WTC11 (cell line): ENCODE measurements around the gene PRKCB. TPM values are rescaled to one million over a fixed set of nuclear protein-coding genes. Genes with fewer than 3 reads are reported as not detected.

Source experiments
- ATF2 ChIP-seq: sonication (generic); formaldehyde crosslinking; IDR thresholded peaks from 2 replicates; pipeline ENCODE4 v1.8.1; 2022; ENCODE audit warnings: low read depth, missing genetic modification reagents, borderline replicate concordance
- CREB1 ChIP-seq: sonication (generic); formaldehyde crosslinking; IDR thresholded peaks from 2 replicates; pipeline ENCODE4 v1.8.0; 2023; ENCODE audit warnings: mild to moderate bottlenecking, missing genetic modification reagents
- GRHL2 ChIP-seq: fragments of 250-450 bp; sonication (Bioruptor Pico); IDR thresholded peaks from 2 replicates; pipeline ENCODE4 v1.8.0; 2022; ENCODE audit warnings: mild to moderate bottlenecking, moderate library complexity; ENCODE audit not compliant: insufficient replicate concordance, severe bottlenecking
- NR2C2 ChIP-seq: sonication (generic); formaldehyde crosslinking; IDR thresholded peaks from 2 replicates; pipeline ENCODE4 v1.8.0; 2022; ENCODE audit warnings: mild to moderate bottlenecking, missing genetic modification reagents
- NR3C1 ChIP-seq: sonication (generic); formaldehyde crosslinking; conservative IDR thresholded peaks from 2 replicates; pipeline ENCODE4 v1.8.1; 2023; ENCODE audit warnings: low read depth, mild to moderate bottlenecking, missing genetic modification reagents
- ZNF232 ChIP-seq: sonication (generic); formaldehyde crosslinking; IDR thresholded peaks from 2 replicates; pipeline ENCODE4 v1.8.0; 2022; ENCODE audit warnings: mild to moderate bottlenecking, missing genetic modification reagents
- ZSCAN18 ChIP-seq: fragments of 250-450 bp; sonication (Bioruptor Pico); IDR thresholded peaks from 2 replicates; pipeline ENCODE4 v2.1.2; 2022; ENCODE audit warnings: mild to moderate bottlenecking, moderate library complexity
- microRNA-seq: library from miRNA; unstranded; fragments of <30 nt; microRNA quantifications from one replicate; pipeline ENCODE4 v1.2.0, GENCODE V29; 2022; ENCODE audit warnings: borderline number of aligned reads
- total RNA-seq: library from RNA; stranded (reverse); gene quantifications from 3 replicates; pipeline ENCODE4 v1.2.3, GENCODE V29; 2021
- TF ChIP-seq, protein P1 (sequence below): fragments of 250-450 bp; sonication (Bioruptor Pico); IDR thresholded peaks from 2 replicates; pipeline ENCODE4 v1.9.0; 2021; ENCODE audit warnings: moderate library complexity, mild to moderate bottlenecking, inconsistent platforms, borderline replicate concordance

The PRKCB gene
- total RNA-seq, 1 experiment from 2014 or later: 6.9 TPM

DNA sequence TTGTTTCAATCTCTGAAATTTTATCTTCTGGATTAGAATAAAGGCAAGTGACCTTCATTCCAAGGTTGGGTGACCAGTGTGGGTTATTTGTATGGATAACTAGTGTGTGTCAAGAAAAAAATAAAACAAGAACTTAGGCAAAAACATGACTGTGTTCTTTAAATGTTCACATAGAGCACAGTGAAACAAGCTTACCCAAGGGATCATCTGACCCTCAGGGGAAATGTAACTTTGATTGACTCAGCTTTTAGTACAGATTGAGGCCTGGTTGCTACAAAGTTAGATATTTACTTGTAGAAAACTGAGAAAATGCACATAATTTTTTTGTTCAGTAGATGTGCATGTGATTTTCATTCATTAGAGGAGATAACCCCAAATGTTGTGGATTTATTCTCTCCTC, 427.0 kb downstream of the PRKCB start (continued):
- TF ChIP-seq GRHL2 (CRISPR knock-in tag): no peak
- TF ChIP-seq ATF2 (CRISPR knock-in tag): no peak
- TF ChIP-seq ZSCAN18 (CRISPR knock-in tag): no peak
- TF ChIP-seq ZNF232 (CRISPR knock-in tag): no peak
- TF ChIP-seq, protein P1, sequence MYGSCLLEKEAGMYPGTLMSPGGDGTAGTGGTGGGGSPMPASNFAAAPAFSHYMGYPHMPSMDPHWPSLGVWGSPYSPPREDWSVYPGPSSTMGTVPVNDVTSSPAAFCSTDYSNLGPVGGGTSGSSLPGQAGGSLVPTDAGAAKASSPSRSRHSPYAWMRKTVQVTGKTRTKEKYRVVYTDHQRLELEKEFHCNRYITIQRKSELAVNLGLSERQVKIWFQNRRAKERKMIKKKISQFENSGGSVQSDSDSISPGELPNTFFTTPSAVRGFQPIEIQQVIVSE (CRISPR knock-in tag): no peak
- no peak for TF ChIP-seq NR2C2 (CRISPR knock-in tag)
- TF ChIP-seq NR3C1 (CRISPR knock-in tag): no peak
- no peak for TF ChIP-seq CREB1 (CRISPR knock-in tag)

Small RNAs within 50 kb of the gene (microRNA-seq; reads per million reads assigned to microRNA genes)
- gene MIR1273H: not detected

Other genes starting within 250 kb of the PRKCB start
- gene NDUFAB1, start 239.7 kb upstream of the PRKCB start, total RNA-seq: 146 to 189 TPM (median 156 TPM) in 3 replicates
- 23.8 to 32.1 TPM (median 25.1 TPM) in 3 replicates for gene PALB2, start 194.7 kb upstream of the PRKCB start, total RNA-seq
- 54.0 to 65.8 TPM (median 60.0 TPM) in 3 replicates for gene DCTN5, start 194.5 kb upstream of the PRKCB start, total RNA-seq
- gene PLK1, start 157.1 kb upstream of the PRKCB start, total RNA-seq: 145 to 167 TPM (median 147 TPM) in 3 replicates
- gene ERN2, start 122.8 kb upstream of the PRKCB start, total RNA-seq: 1.8 to 3.9 TPM (median 3.7 TPM) in 3 replicates
- 2.1 to 4.7 TPM (median 4.6 TPM) in 3 replicates for gene CHP2, start 81.0 kb upstream of the PRKCB start, total RNA-seq